H54 (cell line): Measurements from ENCODE around the gene CLDN6.

Experiments used
- DNase-seq: peaks from one replicate; pipeline ENCODE4 v3.0.0; 2011; ENCODE audit warnings: low spot score, mixed read lengths; ENCODE audit not compliant: insufficient read length
- FAIRE-seq: peaks from 3 replicates; lab custom pipeline; 2011; peaks lifted over from hg19 to GRCh38; lab: Jason Lieb, UNC
- POLR2A ChIP-seq: IDR thresholded peaks from 2 replicates; pipeline ENCODE4 v1.6.1; 2011; ENCODE audit warnings: low read depth, mild to moderate bottlenecking, low read length

Gene CLDN6

DNA sequence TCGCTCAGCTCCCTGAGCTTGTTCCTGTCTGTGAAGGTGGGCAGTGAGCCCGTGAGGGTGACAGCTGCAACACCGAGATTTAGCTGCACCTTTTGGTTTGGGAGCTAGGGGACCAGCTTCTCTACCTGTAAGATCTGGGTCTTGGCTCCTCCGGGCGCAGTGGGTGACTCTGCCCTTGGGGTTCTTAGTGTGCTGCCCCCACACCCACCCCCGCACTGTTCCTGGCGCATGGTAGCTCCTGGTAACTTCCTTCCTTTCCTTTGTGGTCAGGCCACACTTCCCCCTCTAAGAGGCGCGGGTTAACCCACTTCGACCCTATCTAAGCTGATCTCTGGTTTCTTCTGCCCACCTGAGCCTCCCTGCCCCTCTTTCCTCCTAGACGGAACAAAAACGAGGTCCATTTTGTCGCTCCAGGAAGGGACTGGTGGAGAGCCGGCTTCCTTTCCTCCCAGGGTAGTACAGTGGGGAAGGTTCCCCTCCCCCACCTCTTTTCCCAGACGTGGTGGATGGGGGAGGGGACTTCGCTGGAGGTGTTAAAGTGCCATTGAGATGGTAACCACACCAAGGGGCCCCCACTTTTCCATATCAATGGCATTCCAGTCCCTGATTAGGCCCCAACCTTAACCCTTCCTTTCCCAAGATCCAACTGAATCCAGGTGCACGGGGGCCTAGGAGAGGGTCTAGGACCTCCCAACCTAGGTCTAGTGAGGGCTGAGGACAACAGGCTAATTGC, 9.9 kb downstream of the CLDN6 start:
- no peak for FAIRE-seq
- no peak for TF ChIP-seq POLR2A
- no peak for DNase-seq

DNA sequence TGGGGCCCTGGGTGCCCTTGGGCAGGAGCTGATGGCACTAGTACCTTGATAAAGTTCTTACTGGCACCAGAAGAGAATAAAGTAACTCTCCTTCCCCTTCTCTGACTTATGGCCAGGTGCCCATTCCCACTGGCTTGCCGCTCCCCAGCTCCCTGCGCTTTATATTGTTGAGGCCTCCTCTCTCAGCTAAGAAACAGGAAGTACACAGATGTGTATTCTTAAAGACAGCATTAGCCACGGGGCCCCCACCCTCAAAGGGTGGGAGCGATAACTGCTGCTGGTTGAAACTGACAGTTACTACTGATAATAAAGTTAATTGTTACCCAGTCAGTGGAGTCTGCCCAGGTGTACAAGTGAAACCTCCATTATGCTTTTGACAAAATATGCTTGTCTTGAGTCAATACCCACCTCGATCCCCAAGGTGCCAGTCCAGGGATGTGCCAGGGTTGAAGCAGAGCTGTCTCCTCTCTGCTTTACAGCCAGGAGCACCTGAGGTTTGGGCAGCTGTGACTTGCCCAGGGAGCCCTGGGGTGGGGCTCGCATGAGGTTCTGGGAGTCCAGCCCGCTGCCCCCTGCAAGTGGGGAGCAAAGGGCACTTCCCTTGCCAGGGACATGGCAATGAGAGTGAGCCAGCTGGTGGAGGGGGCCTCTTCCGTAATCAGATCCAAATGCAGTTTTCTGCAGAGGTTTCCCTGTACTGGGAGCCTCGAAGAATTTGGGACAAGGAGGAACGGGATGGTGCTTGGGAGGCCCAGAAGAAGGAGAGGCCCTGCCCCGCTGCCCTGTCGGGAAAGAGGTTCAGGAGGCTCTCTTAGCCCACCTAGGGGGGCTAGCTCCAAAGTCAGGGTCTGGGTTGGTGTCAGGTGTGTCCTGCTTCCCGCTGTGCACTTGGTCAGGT, 10.7 kb downstream of the CLDN6 start:
- no peak for FAIRE-seq
- no peak for TF ChIP-seq POLR2A
- no peak for DNase-seq

DNA sequence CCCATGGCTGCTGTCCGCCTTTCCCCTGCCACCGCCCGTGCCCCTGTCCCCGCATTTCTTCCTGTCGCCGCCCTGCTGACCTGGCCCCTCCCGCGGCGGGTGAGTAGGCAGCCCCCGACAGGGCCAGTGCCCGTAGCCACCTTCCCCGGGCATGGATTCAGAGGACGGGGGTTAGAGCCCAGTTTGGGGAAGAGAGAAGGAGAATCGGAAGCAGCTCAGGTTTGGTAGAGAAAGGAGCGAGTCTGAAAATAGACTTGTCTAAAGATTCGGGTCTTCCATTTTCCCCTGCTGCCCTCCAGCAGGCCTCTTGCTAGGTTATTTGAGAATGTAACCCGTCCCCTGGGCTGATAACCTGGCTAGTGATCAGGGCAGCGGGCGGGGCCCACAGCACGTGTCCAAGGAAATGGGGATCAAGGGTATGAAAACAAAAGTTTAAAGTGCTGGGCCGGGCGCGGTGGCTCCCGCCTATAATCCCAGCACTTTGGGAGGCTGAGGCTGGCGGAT, 13.2 kb downstream of the CLDN6 start:
- FAIRE-seq: no peak
- DNase-seq: peak; percentile 66
- TF ChIP-seq POLR2A: no peak

DNA sequence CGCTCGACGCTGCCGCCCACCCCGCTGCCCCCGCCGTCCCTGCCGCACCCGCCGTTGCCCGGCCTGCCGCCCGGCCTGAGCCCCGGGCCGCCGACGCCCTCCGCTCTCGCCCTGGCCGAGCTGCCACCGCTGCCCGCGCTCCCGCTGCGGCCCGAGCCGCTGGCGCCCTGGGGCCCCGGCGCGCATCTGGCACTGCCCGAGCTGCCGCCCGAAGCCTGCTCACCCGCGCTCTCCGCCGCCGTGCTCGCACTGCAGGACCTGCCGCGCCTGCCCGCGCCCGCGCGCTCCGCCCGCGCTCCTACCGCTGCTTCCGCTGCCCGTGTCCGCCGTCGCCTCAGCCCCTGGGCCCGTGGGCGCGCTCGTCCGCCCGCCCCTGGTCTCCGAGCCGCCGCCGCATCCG, 13.7 kb downstream of the CLDN6 start:
- FAIRE-seq (no peak), DNase-seq (no peak)
- TF ChIP-seq POLR2A: no peak

DNA sequence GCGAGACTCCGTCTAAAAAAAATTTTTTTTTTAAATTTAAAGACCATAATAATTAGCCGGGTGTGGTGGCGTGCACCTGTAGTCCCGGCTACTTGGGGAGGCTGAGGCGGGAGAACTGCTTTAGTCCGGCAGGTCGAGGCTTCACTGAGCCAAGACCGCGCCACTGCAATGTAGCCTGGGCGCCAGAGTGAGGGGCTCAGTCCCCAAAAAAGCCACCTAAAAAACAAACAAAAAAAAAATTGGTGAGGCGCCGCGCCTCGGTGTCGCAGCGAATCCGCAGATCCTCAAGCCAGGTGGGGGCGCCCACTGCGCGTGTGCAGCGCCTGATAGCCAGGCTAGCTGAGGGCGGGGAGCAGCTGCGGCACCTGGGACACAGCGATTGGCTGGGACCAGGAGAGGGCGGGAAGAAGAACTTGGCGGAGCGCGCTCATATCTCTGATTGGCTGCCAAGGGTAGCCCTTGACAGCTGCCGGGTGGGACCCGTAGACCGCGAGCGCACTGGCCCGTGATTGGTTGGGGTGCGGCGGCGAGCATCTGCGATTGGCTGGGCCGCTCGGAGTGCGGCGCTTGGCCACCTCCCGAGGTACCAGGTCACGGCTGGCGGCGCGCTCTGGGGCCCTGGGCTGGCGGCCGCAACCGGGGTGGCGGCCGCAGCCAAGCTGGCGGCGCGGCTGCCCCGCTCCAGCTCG, 14.3 kb downstream of the CLDN6 start:
- TF ChIP-seq POLR2A: no peak
- DNase-seq: peak; percentile 99
- FAIRE-seq: peak; percentile 85

DNA sequence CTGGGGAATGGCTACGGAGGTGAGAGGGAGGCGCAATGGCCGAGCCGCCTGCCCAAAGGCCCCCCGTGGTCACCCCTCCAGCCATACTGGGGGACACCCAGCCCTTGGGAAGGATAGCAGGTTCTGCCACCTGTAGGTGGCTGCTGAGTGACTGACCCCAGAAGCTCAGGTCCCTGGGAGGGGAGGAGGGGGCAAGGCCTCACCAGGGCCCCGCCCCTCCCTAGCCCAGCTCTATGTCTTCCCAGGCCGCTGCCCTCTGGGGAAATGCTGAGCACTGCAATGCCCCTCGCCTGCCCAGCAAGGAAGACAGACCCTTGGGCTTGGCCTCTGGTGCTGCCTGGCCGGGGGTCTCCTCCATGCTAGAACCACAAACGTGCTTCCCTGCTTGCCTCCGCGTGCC, 16.7 kb downstream of the CLDN6 start:
- no peak for FAIRE-seq
- TF ChIP-seq POLR2A: no peak
- no peak for DNase-seq

DNA sequence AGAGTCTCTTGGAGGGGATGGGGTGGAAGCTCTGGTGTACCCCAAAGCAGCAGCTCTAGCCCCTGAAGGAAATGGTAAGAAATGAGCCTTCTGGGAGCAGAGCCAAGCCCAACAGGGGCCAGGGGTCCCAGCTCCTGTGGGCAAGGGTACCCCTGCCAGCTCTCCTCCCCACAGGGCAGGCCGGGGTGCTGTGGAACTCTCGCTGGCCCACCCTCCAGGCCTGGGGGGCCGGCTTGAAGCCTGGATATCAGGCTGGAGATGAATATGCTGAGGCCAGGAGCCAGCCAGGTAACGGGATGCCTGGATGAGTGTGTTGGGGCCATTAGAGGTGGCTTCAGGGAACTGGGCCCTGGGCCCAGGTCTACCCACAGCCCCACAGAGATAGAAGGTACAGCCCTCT, 17.4 kb downstream of the CLDN6 start:
- DNase-seq (no peak), FAIRE-seq (no peak)
- TF ChIP-seq POLR2A: no peak

DNA sequence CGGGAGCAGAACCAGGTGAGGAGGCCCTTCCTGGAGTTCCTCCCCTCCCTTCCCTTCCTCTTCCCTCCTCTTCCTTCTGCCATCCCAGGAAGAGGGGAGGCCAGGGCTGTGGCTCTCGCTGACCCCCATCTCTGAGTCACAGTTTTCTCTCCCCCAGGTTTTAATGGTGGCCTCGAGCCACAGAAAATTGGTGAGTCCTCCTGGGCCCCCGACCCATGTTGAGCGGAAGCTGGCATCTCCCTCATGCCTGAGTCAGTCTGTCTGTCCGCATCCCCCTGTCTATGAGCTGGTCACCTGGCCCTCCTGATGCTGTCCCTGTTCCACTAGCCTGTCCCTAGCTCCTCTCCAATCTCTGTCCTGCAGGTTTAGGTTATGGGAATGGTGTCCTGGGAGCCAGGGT, 18.1 kb downstream of the CLDN6 start:
- FAIRE-seq (no peak), DNase-seq (no peak)
- TF ChIP-seq POLR2A: no peak

DNA sequence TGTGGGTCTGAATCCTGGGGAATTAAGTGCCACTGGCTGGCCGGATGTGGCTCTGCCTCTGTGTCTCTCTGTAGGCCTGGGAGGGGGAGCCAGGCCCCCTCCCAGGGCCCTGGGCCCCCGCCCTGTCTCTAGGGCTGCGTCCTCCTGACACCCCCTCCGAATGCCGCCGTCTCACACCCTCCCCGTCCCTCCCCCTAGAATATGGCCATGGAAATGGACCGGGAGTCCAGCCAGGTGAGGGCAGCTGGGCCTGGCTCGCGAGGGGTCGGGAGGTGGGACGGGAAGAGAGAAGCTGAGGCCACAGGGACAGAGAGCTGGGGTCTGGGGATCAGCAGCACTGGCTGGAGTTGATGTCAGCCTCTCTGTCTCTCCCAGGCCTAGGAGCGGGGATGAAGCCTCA, 21.7 kb downstream of the CLDN6 start:
- no peak for TF ChIP-seq POLR2A

DNA sequence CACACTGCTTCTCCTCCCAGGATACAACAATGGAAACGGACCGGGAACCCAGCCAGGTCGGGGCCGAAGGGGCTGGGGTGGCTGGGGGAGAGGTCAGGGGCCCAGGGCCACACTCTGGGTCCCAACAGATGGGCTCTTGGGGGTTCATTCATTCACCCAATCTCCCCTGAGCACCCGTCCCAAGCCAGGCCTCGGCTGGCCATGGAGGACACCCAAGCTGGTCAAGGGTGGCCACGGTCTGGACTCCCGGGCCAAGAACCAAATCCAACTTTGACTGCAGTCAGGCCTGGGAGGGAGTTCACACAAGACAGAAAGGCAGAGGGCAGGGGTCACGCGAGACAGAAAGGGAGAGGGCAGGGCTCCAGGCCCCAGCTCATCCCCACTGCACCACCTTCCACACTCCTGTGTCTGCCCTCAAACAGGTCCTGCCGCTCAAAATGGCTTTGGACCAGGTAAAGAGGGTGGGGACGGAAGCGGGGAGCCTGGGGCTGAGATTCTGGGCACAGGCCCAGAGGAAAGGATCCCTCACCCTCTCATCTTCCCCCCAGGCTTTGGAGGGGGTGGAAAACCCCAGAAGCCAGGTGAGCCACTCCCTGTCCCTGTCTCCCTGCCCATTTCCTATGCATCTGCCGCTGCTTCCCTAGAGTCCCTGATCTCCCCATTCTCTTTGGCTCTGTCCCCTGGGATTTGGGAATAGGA, 25.5 kb downstream of the CLDN6 start:
- no peak for FAIRE-seq
- DNase-seq: no peak
- no peak for TF ChIP-seq POLR2A

More for the DNA sequence above, 21.7 kb downstream of the CLDN6 start:
- no peak for DNase-seq
- FAIRE-seq: no peak

DNA sequence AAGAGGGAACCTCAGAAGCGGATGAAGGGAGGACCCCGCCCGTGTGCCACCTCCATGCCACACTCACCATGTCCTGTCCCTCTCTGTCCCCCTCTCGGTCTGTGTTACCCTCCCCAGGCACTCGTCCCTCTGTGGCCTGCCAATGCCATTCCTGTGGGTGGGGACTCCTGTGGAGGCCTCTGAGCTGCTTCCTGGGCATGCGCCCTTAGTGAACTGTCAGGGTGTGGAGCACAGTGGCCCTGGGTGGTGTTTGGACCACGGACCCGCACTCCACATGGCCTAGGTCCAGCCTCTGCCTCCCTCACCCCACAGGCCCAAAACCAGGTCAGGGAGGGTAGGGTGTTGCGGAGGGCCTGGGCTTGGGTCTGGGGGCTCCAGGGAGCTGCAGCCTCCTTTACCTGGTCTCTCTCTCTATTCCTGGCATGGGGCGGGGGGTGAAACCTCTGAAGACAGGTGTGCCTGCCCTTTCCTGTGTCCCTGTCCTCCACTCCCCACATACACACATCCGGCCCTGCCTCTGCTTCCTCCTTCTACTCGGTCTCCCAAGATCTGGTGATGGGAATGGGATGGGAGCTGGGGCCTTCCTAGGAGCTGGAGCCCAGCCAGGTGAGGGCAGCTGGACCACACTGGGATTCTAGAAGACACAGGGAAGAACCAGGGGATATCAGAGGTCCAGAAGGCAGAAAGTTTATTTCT, 26.3 kb downstream of the CLDN6 start:
- FAIRE-seq: no peak
- no peak for TF ChIP-seq POLR2A
- DNase-seq: no peak

DNA sequence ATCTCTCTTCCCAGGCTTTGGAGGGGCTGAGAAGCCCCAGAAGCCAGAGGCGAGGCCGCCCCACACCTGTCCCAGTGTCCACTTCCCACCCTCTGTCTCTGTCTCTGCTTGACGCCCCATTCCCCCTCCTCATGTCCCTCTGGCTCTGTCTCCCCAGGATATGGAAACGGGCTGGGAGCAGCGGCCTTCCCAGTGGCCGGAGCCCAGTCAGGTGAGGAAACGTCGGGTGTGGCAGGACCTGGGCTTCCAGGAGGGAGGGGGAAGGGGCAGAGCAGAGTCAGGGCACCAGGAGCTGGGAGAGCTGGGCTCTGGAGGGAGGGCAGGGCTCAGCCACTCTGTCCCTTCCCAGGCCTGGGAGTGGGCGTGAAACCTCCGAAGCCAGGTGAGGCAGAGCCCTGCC, 27.1 kb downstream of the CLDN6 start:
- FAIRE-seq (no peak), DNase-seq (no peak)
- TF ChIP-seq POLR2A: no peak
